Caco-2 (cell line): ENCODE results near the gene ZNF609. TPM values are rescaled to one million over a fixed set of nuclear protein-coding genes. Genes with fewer than 3 reads are reported as not detected.

ENCODE experiments used
- BruUV-seq: library from RNA; stranded (reverse); fragments of 400-500 nt; replicated peaks from 2 replicates; lab custom pipeline; 2021; lab: Mats Ljungman, UMichigan
- CTCF ChIA-PET: fragments of 300-600 bp; sonication (Branson Sonifier 250); formaldehyde crosslinking; loops from one replicate; lab custom pipeline; 2022; ENCODE audit warnings: antibody characterized with exemption; lab: Charles Lee
- POLR2A ChIA-PET: fragments of 300-600 bp; sonication (Branson Sonifier 250); formaldehyde crosslinking; loops from one replicate; lab custom pipeline; 2022; ENCODE audit warnings: antibody characterized with exemption; lab: Charles Lee
- DNase-seq, 2 experiments: peaks; one replicate each; pipeline versions ENCODE4 v3.0.0 to v3.0.0-alpha.2; 2020 to 2022
- H3K27me3 ChIP-seq: replicated peaks from 2 replicates; pipeline ENCODE4 v1.6.0; 2011; ENCODE audit warnings: low read length; ENCODE audit not compliant: control insufficient read depth, insufficient read depth
- H3K36me3 ChIP-seq: 2 replicates; pipeline ENCODE4 v1.5.1; 2011; ENCODE audit warnings: low read length; ENCODE audit not compliant: control insufficient read depth, insufficient read depth
- H3K4me1 ChIP-seq: fragments of 250-450 bp; sonication (Bioruptor Pico); 2 replicates; pipeline ENCODE4 v1.5.1; 2020; ENCODE audit warnings: mild to moderate bottlenecking
- H3K4me3 ChIP-seq: 2 replicates; pipeline ENCODE4 v1.5.1; 2011; ENCODE audit warnings: low read depth, mild to moderate bottlenecking, control low read depth, low read length
- H3K9me3 ChIP-seq: fragments of 250-450 bp; sonication (Bioruptor Pico); 2 replicates; pipeline ENCODE4 v1.5.1; 2020; ENCODE audit warnings: mild to moderate bottlenecking, moderate library complexity
- H3K27ac Mint-ChIP-seq: one replicate; pipeline ENCODE4 v1.8.0; 2022; ENCODE audit warnings: mixed read lengths; ENCODE audit not compliant: unreplicated experiment
- H3K27me3 Mint-ChIP-seq: one replicate; pipeline ENCODE4 v1.8.0; 2022; ENCODE audit warnings: mixed read lengths; ENCODE audit not compliant: insufficient read depth, unreplicated experiment
- H3K36me3 Mint-ChIP-seq: one replicate; pipeline ENCODE4 v1.8.0; 2022; ENCODE audit warnings: mild to moderate bottlenecking, mixed read lengths; ENCODE audit not compliant: insufficient read depth, unreplicated experiment
- H3K4me1 Mint-ChIP-seq: one replicate; pipeline ENCODE4 v1.8.0; 2022; ENCODE audit warnings: low read depth, mixed read lengths; ENCODE audit not compliant: unreplicated experiment
- H3K4me3 Mint-ChIP-seq: one replicate; pipeline ENCODE4 v1.8.0; 2022; ENCODE audit warnings: mild to moderate bottlenecking, moderate library complexity, mixed read lengths; ENCODE audit not compliant: unreplicated experiment
- H3K9me3 Mint-ChIP-seq: one replicate; pipeline ENCODE4 v1.8.0; 2022; ENCODE audit warnings: mixed read lengths; ENCODE audit not compliant: unreplicated experiment
- CTCF ChIP-seq, 2 experiments: fragments of 200-600 bp in 1 of 2; IDR thresholded peaks; 1 replicate in 1 of 2; 2 replicates in 1 of 2; pipeline versions ENCODE4 v1.5.1 to v1.8.0; 2011 to 2022; ENCODE audit warnings: antibody characterized with exemption in 1 of 2, control low read depth in 1 of 2, inconsistent platforms in 1 of 2, low read depth in 1 of 2, low read length in 1 of 2, mild to moderate bottlenecking in 1 of 2, moderate library complexity in 1 of 2; ENCODE audit not compliant: insufficient read depth in 1 of 2, severe bottlenecking in 1 of 2, unreplicated experiment in 1 of 2
- intact Hi-C: fragments of 100-400 bp; cut with micrococcal nuclease; formaldehyde crosslinking; loops from one replicate; pipeline ENCODE4 v1.10.0; 2022; ENCODE audit not compliant: unreplicated experiment
- total RNA-seq: library from RNA; stranded (reverse); gene quantifications from 2 replicates; pipeline ENCODE4 v1.2.3, GENCODE V29; 2022

The ZNF609 gene
- total RNA-seq, 1 experiment from 2014 or later, result 30.1 TPM

- no peaks in the 10 kb centered on the region for H3K27me3 Mint-ChIP-seq
- H3K36me3 Mint-ChIP-seq, result no peaks in the 10 kb centered on the region
- no peaks in the 10 kb centered on the region for H3K4me1 Mint-ChIP-seq
- no peaks in the 10 kb centered on the region for H3K4me1 ChIP-seq
- intact Hi-C loops, result no loop called here
- no peak overlapping the region for H3K4me3 ChIP-seq
- CTCF ChIA-PET, result no interaction called here
- no peaks in the 10 kb centered on the region for H3K27me3 ChIP-seq
- POLR2A ChIA-PET, result no interaction called here
- H3K9me3 Mint-ChIP-seq, result no peaks in the 10 kb centered on the region
- H3K27ac Mint-ChIP-seq, result no peak overlapping the region
- BruUV-seq, result no TSS peak
- DNase-seq, result no peak
- H3K9me3 ChIP-seq, result no peaks in the 10 kb centered on the region
- no peak for TF ChIP-seq CTCF (IDR thresholded peaks at IDR 0.05; ENCODE audit: insufficient read depth in 1 of 2, low read depth in 1 of 2, low read length in 1 of 2, severe bottlenecking in 1 of 2, unreplicated experiment in 1 of 2)
- no peak overlapping the region for H3K4me3 Mint-ChIP-seq
- H3K36me3 ChIP-seq, result no peaks in the 10 kb centered on the region
Measured at GRCh38 chr15:64552281-64552948, 92.0 kb downstream of the ZNF609 start.

- POLR2A ChIA-PET, result no interaction called here
- no peaks in the 10 kb centered on the region for H3K9me3 Mint-ChIP-seq
Measured at GRCh38 chr15:64558460-64559179, 98.2 kb downstream of the ZNF609 start.

GRCh38 chr15:64559243-64559642 is 98.9 kb downstream of the ZNF609 start:
- no TSS peak for BruUV-seq
- TF ChIP-seq CTCF (IDR thresholded peaks at IDR 0.05; ENCODE audit: insufficient read depth in 1 of 2, low read depth in 1 of 2, low read length in 1 of 2, severe bottlenecking in 1 of 2, unreplicated experiment in 1 of 2), result no peak
- ChIA-PET POLR2A (no interaction called here), CTCF (no interaction called here)
- Histone ChIP-seq H3K4me3 (no peak overlapping the region), H3K36me3 (no peaks in the 10 kb centered on the region), H3K9me3 (no peaks in the 10 kb centered on the region), H3K4me1 (peaks cover 22% of the 10 kb centered on the region), H3K27me3 (no peaks in the 10 kb centered on the region)
- DNase-seq, result no peak
- Mint-ChIP-seq H3K9me3 (no peaks in the 10 kb centered on the region), H3K36me3 (peaks cover 7% of the 10 kb centered on the region), H3K27me3 (no peaks in the 10 kb centered on the region), H3K27ac (peak overlapping the region; percentile 19), H3K4me3 (no peak overlapping the region), H3K4me1 (peaks cover 22% of the 10 kb centered on the region)
- intact Hi-C loops, result no loop called here

More at GRCh38 chr15:64558460-64559179, 98.2 kb downstream of the ZNF609 start:
- no peak for TF ChIP-seq CTCF (IDR thresholded peaks at IDR 0.05; ENCODE audit: insufficient read depth in 1 of 2, low read depth in 1 of 2, low read length in 1 of 2, severe bottlenecking in 1 of 2, unreplicated experiment in 1 of 2)
- Histone ChIP-seq H3K4me3 (no peak overlapping the region), H3K4me1 (peaks cover 22% of the 10 kb centered on the region), H3K27me3 (no peaks in the 10 kb centered on the region), H3K36me3 (no peaks in the 10 kb centered on the region), H3K9me3 (no peaks in the 10 kb centered on the region)
- Mint-ChIP-seq H3K4me3 (no peak overlapping the region), H3K36me3 (peaks cover 7% of the 10 kb centered on the region), H3K27ac (peak overlapping the region; percentile 19), H3K4me1 (peaks cover 22% of the 10 kb centered on the region), H3K27me3 (no peaks in the 10 kb centered on the region)
- intact Hi-C loops, result no loop called here
- no peak for DNase-seq
- CTCF ChIA-PET, result no interaction called here
- BruUV-seq, result no TSS peak
